ENCODE measurements around the gene TMEM74B. TPM values are rescaled to one million over a fixed set of nuclear protein-coding genes. Genes with fewer than 3 reads are reported as not detected.

Gene TMEM74B
- total RNA-seq, 1 experiment from 2014 or later = 4.9 TPM

- Histone ChIP-seq H3K4ac (ENCODE audit: low read depth, low read length) (no peak overlapping the region), H3K79me2 (ENCODE audit: insufficient read depth, low read length) (no peaks in the 10 kb centered on the region), H4K91ac (ENCODE audit: insufficient read length, low read depth, low read length) (no peak overlapping the region), H3K18ac (ENCODE audit: insufficient read length, low read depth, low read length) (no peak overlapping the region), H3K79me1 (ENCODE audit: insufficient read depth, low read depth, low read length, poor library complexity, severe bottlenecking) (no peaks in the 10 kb centered on the region), H2AFZ (ENCODE audit: low read length) (no peak overlapping the region), H3K14ac (ENCODE audit: insufficient read depth, low read length) (no peak overlapping the region), H2BK120ac (ENCODE audit: low read depth, low read length, poor library complexity, severe bottlenecking) (no peak overlapping the region), H3K27ac (ENCODE audit: insufficient read length, low read depth, low read length) (no peak overlapping the region), H3T11ph (ENCODE audit: low read length) (no peak overlapping the region), H2BK5ac (ENCODE audit: insufficient read length, low read length) (no peak overlapping the region), H3K27me3 (ENCODE audit: insufficient read depth, low read length) (no peaks in the 10 kb centered on the region; the same call in 1 of the 2 replicates), H3K4me1 (ENCODE audit: insufficient read depth, low read length) (no peaks in the 10 kb centered on the region), H2BK20ac (ENCODE audit: low read depth, low read length, poor library complexity, severe bottlenecking) (no peak overlapping the region), H3K23me2 (ENCODE audit: insufficient read length, low read depth, low read length, poor library complexity, severe bottlenecking) (no peaks in the 10 kb centered on the region), H3K4me2 (ENCODE audit: insufficient read depth, insufficient read length, low read length) (no peak overlapping the region), H3K9me3 (ENCODE audit: control insufficient read depth, low read depth, low read length) (no peaks in the 10 kb centered on the region), H3K23ac (ENCODE audit: insufficient read length, low read depth, low read length) (no peak overlapping the region), H3K56ac (ENCODE audit: insufficient read length, low read depth, low read length) (no peak overlapping the region), H2BK12ac (ENCODE audit: insufficient read length, low read depth, low read length) (no peak overlapping the region), H4K5ac (ENCODE audit: insufficient read length, low read depth, low read length) (no peak overlapping the region), H2BK15ac (ENCODE audit: low read depth, low read length) (no peak overlapping the region), H4K8ac (replicated peaks; ENCODE audit: insufficient read length, low read depth, low read length) (no peak overlapping the region), H2AK5ac (ENCODE audit: insufficient read length, low read length) (no peak overlapping the region), H4K20me1 (ENCODE audit: control insufficient read depth, insufficient read depth, insufficient read length) (no peaks in the 10 kb centered on the region), H3K9ac (ENCODE audit: extremely low read depth, insufficient read length, low read length) (no peak overlapping the region)
- Mint-ChIP-seq H3K4me1 (no peaks in the 10 kb centered on the region), H3K4me3 (no peak overlapping the region; a peak in 1 of 5 replicates), H3K36me3 (ENCODE audit: insufficient read depth in 1 of 3, low read depth in 3 of 3) (peaks cover 39 to 68% (median 51%) of the 10 kb centered on the region in 3 experiments; a peak in 6 of 7 replicates), H3K9me3 (no peaks in the 10 kb centered on the region; a peak in 1 of 5 replicates), H3K27me3 (ENCODE audit: low read depth) (no peaks in the 10 kb centered on the region), H3K27ac (peak overlapping the region in 1 of 3 experiments; percentile 52; a peak in 1 of 7 replicates)
- no CpG with 5 or more reads among the region's 5 CpGs for whole genome bisulfite sequencing (ENCODE audit: extremely low coverage, insufficient read length, low lambda C conversion rate)
- no peak for TF ChIP-seq CTCF (conservative IDR thresholded peaks at IDR 0.05)
- DNase-seq = no peak
Measured at GRCh38 chr20:1169224-1169623, 15.6 kb downstream of the TMEM74B start.

Measured in H9 (cell line).